Kidney epithelial cell (primary cell): Measurements from ENCODE around the gene PPP1R14C. TPM values are rescaled to one million over a fixed set of nuclear protein-coding genes. Genes with fewer than 3 reads are reported as not detected.

ENCODE experiments used
- DNase-seq: peaks from one replicate; pipeline ENCODE4 v3.0.0-alpha.2; 2010; ENCODE audit warnings: low read depth
- H3K27me3 ChIP-seq: 2 replicates; pipeline ENCODE4 v1.6.0; 2011; ENCODE audit warnings: low read length; ENCODE audit not compliant: control insufficient read depth, insufficient read depth
- H3K36me3 ChIP-seq: 2 replicates; pipeline ENCODE4 v1.5.1; 2011; ENCODE audit warnings: low read length; ENCODE audit not compliant: control insufficient read depth, insufficient read depth
- H3K4me3 ChIP-seq: 2 replicates; pipeline ENCODE4 v1.5.1; 2011; ENCODE audit warnings: low read depth, mild to moderate bottlenecking, control low read depth, low read length
- total RNA-seq: library from RNA; depleted of rRNA; stranded (reverse); fragments of >200 nt; gene quantifications from 2 replicates; pipeline ENCODE4 v1.2.3, GENCODE V29; 2015
- TF ChIP-seq, protein P1 (sequence below): IDR thresholded peaks from 2 replicates; pipeline ENCODE4 v1.5.1; 2011; ENCODE audit warnings: mild to moderate bottlenecking, moderate library complexity, low read length, control low read depth, inconsistent platforms; ENCODE audit not compliant: insufficient read depth, poor library complexity, severe bottlenecking

Gene PPP1R14C
- total RNA-seq, 1 donor from 2014 or later, result 45.5 TPM

DNA sequence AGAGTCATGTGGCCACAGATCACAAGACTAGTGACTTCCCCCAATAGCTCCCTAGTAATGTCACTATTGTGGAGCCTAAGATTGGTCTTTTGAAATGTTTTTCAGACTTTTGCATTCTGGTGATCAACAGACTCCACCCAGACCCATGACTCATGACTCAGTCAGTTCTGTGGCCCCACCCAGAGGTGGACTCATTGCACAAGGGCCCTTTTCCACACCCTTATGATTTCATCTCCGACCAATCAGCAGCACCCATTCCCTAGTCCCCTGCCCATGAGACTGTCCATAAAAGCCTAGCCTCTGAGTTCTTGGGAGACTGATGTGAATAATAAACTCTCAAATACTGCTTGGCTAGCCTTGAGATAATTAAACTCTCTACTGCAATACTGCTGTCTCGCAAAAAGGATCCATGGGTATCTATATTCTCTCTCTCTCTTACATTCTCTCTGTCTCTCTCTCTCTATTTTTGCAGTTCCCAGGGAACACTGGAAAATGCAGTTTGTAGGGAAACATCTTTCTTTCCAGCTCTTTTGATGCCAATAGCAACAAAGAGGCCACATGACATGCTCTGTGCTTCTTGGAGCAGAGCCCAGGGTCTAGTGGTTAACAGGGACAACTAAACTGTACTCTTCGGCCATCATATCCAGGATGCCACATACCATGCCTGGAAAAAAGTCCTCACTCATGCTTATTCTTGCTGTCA is 154.6 kb downstream of the PPP1R14C start:
- TF ChIP-seq, protein P1, sequence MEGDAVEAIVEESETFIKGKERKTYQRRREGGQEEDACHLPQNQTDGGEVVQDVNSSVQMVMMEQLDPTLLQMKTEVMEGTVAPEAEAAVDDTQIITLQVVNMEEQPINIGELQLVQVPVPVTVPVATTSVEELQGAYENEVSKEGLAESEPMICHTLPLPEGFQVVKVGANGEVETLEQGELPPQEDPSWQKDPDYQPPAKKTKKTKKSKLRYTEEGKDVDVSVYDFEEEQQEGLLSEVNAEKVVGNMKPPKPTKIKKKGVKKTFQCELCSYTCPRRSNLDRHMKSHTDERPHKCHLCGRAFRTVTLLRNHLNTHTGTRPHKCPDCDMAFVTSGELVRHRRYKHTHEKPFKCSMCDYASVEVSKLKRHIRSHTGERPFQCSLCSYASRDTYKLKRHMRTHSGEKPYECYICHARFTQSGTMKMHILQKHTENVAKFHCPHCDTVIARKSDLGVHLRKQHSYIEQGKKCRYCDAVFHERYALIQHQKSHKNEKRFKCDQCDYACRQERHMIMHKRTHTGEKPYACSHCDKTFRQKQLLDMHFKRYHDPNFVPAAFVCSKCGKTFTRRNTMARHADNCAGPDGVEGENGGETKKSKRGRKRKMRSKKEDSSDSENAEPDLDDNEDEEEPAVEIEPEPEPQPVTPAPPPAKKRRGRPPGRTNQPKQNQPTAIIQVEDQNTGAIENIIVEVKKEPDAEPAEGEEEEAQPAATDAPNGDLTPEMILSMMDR, result no peak
- no peak overlapping the region for H3K4me3 ChIP-seq
- H3K36me3 ChIP-seq, result no peaks in the 10 kb centered on the region
- no peaks in the 10 kb centered on the region for H3K27me3 ChIP-seq
- no peak for DNase-seq

DNA sequence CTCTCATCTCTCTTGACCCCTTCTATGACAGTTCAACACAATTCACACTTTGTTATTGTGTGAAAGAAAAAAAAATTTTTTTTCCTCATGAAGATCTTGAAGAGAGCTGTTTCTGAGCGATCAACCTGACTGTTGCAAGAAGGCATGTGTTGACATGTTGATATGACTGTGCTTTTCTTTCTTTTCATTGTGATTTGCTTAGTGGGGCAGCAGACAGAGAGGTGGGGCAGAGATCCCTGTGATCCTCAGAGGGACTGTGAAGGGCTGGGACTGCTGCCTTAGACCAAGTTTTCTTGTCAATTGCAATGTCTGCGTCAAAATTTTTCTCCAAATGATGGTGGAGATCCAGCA is 155.2 kb downstream of the PPP1R14C start:
- Histone ChIP-seq H3K4me3 (no peak overlapping the region), H3K27me3 (no peaks in the 10 kb centered on the region), H3K36me3 (no peaks in the 10 kb centered on the region)
- TF ChIP-seq, protein P1, result no peak
- no peak for DNase-seq

DNA sequence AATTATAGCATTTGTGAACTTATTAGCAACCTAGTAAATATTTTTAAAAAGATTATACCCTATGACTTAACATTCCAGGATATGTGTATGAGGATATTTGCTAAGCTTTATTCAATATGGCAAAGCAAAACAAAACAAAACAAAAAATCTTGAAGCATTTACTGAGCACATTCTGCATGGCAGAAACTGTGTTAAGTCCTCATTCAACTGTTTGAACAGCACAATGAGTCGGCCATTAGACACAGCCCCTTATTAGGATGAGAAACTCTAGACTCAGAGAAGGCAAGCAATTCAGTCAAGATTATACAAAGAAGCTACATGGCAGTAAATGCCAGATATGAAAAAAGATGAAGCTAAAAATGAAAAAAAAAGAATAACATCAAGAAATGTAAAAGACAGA is 155.8 kb downstream of the PPP1R14C start:
- H3K4me3 ChIP-seq, result no peak overlapping the region
- H3K36me3 ChIP-seq, result no peaks in the 10 kb centered on the region
- TF ChIP-seq, protein P1, result no peak
- DNase-seq, result no peak
- no peaks in the 10 kb centered on the region for H3K27me3 ChIP-seq

Other genes starting within 250 kb of the PPP1R14C start
- not detected in 2 replicates for gene RAET1E, start 244.9 kb upstream of the PPP1R14C start, total RNA-seq
- not detected in 2 replicates for gene RAET1G, start 219.9 kb upstream of the PPP1R14C start, total RNA-seq
- gene ULBP2, start 201.0 kb upstream of the PPP1R14C start, total RNA-seq, result 3.5 and 6.1 TPM in 2 replicates
- gene ULBP1, start 179.1 kb upstream of the PPP1R14C start, total RNA-seq, result 6.0 and 7.5 TPM in 2 replicates
- 1.5 and 1.8 TPM in 2 replicates for gene RAET1L, start 117.5 kb upstream of the PPP1R14C start, total RNA-seq
- 8.0 and 14.8 TPM in 2 replicates for gene ULBP3, start 73.9 kb upstream of the PPP1R14C start, total RNA-seq
- gene IYD, start 226.0 kb downstream of the PPP1R14C start, total RNA-seq, result not detected in 2 replicates